ENCODE results near the gene PLA2G4B.

- no peak for TF ChIP-seq POLR2A (IDR thresholded peaks at IDR 0.05; ENCODE audit: low read depth, low read length)
- no peak for TF ChIP-seq POLR2AphosphoS5 (IDR thresholded peaks at IDR 0.05; ENCODE audit: low read depth, low read length)
- no peak for TF ChIP-seq TAF1 (IDR thresholded peaks at IDR 0.05; ENCODE audit: borderline replicate concordance, low read depth, low read length)
These were observed 8.6 kb downstream of the PLA2G4B start for GRCh38 chr15:41847206-41847605.

All from GM12892 (cell line).